ENCODE data around the gene BICC1. TPM values are rescaled to one million over a fixed set of nuclear protein-coding genes. Genes with fewer than 3 reads are reported as not detected.

BICC1 gene
- polyA plus RNA-seq, 1 donor, result 14.9 TPM

DNA sequence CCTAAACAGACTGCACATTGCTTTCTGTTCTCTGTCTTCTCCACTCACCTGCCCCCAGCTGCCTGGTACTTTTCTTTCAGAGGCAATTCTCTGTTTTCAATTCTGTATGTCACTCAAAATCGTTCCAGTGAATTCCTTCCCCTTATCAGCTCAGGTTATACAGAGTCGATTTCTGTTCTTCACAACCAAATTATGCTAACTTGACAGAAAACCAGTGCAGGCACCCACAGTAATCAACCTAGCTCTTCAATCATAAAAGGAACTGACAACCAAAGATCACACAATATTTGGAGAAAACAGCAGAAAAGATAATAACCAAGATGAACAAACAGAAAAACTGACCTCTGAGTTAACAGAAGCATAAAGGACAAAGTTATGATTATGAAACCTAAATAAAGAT, 360.5 kb downstream of the BICC1 start:
- no peak for DNase-seq

Other genes starting within 250 kb of the BICC1 start
- gene IPMK, start 245.0 kb upstream of the BICC1 start, polyA plus RNA-seq (ENCODE audit: insufficient read length), result 4.3 TPM
- 17.4 TPM for gene CISD1, start 243.7 kb upstream of the BICC1 start, polyA plus RNA-seq (ENCODE audit: insufficient read length)
- gene UBE2D1, start 177.9 kb upstream of the BICC1 start, polyA plus RNA-seq (ENCODE audit: insufficient read length), result 13.3 TPM
- gene TFAM, start 127.5 kb upstream of the BICC1 start, polyA plus RNA-seq (ENCODE audit: insufficient read length), result 29.8 TPM

Data from hindlimb muscle (tissue), 1 donor.